DMS 273 (cell line): Measurements from ENCODE around the gene C1orf210.

ENCODE experiments used
- DNase-seq: peaks from one replicate; lab custom pipeline; 2025; ENCODE audit not compliant: unreplicated experiment; lab: John Stamatoyannopoulos, UW

The C1orf210 gene

DNA sequence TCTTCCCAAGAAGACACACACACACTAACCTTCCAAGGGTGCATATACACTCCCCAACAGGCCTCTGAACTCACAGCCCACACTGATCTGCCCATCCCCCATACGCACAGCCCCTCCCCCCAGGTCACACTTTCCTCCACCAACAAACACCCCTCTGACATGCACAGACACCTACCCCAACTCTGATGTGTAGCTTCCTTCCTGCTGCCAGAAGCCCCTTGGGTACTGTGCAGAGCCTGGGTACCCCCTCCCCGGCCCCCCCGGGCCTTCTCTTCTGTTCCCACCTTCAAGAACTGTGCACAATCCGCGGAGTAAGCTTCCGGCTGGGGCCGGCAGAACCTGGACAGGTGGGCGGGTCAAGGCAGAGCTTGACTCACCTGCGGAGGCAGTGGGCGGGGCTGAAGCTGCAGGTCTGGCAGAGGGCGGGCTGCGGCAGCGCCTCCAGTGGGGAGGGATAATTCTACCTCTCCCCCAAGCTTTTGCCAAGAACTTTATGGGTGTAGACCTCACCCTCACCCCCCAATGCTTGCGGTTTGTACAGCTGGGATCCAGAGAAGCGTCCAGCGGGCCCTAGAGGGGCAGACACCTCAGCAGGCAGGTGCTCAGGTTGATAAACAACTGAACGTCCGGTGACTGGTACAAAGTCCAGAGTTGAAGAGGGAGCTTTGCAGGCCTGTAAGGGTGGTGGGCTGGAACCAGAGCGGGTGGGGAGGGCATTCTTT lies at the start of gene C1orf210:
C1orf210 (minus strand) TSS at position 313 of the 722 bp plus-strand sequence. CDS start 2,311 bp downstream, outside the sequence.
- no peak for DNase-seq

GRCh38 chr1:43334453-43335205 lies 49.2 kb upstream of the C1orf210 start:
- DNase-seq: no peak

DNA sequence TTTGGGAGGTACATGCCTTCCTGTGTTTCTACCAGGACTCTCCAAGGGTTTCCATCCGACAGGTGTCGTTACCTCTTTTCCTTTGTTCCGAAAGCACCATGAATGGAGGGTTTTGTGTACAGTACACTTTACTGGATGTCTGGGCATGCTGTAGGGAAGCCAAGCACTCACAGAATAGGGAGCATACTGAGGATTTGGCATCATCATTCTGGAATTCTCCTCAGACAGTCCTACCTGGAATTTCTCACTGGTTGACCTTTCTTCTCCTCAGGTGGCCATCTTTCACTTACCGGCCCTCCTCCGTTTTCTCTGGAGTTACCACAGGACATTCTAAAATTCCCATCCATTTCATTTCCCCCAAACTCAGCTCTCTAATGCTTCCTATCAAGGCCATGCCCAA lies 46.3 kb upstream of the C1orf210 start:
- DNase-seq: no peak

DNA sequence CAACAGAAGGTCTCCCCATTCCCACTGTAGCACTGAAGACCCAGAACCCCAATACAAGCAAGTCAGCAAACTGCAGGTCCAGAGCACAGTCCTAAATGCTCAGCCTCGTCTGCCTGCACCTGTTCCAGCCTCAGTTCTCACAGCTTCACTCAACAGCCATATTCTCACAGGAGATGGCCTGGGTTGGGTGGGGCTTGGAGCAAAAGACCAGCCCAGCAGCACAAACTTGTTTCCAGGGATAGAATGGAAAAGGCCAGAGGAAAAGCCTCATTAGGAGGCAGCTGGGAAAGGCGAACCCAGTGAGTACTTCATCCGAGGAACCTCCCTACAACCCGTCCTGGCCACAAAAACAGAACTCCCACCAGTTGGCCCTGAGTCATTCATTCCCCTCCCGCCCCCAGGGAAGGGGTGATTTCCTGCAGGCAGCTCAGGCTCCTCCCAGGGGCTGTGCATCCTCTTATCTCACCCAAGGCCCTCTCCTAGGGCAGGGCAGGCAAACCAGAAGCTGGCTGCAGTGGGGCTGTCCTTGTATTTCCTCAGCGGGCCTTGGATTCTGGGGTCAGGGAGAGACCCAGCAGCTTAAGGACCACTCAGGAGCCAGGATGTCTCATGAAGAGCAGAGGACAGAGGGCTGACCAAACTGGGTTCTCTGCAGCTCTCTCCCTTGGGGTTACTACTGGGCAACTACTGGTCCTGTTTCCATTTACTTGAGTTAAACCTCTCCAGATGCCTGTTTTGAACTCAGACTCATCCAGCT lies 44.8 kb upstream of the C1orf210 start:
- no peak for DNase-seq

GRCh38 chr1:43327549-43328292 lies 42.3 kb upstream of the C1orf210 start:
- no peak for DNase-seq

DNA sequence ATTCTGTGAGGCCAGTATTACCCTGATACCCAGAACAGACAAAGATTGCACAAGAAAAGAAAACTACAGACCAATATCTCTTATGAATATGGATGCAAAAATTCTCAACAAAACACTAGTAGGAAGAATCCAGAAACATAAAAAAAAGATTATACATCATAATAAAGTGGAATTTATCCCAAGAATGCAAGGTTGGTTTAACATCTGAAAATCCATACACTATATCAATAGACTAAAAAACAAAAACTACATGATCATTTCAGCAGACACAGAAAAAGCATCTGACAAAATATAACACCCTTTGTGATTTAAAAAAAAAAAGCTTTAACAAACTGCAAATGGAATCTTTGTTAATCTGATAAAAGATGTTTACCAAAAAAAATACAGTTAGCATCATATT lies 40.0 kb upstream of the C1orf210 start:
- no peak for DNase-seq

DNA sequence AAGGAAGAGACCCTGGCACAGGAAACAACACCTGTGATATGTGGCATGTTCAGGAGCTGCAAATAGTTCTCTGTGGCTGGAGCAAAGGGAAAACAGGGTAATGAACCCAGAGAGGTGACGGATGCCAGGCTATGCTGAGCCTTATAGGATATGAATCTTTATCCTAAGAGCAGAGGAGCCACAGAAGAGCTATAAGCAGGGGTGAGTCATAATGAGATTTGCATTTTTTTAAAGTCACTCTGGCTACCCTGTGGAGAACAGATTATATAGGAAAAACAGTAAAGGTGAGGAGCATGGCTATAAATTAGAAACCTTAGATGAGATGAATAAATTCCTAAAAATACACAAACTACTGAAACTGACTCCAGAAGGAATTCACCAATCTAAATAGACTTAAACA lies 39.4 kb upstream of the C1orf210 start:
- DNase-seq: no peak

- DNase-seq: no peak
These were observed 37.1 kb upstream of the C1orf210 start for GRCh38 chr1:43322506-43322905.

- no peak for DNase-seq
These were observed 36.0 kb upstream of the C1orf210 start for GRCh38 chr1:43321331-43321891.

- DNase-seq: no peak
These were observed 34.4 kb upstream of the C1orf210 start for GRCh38 chr1:43319766-43320165.

DNA sequence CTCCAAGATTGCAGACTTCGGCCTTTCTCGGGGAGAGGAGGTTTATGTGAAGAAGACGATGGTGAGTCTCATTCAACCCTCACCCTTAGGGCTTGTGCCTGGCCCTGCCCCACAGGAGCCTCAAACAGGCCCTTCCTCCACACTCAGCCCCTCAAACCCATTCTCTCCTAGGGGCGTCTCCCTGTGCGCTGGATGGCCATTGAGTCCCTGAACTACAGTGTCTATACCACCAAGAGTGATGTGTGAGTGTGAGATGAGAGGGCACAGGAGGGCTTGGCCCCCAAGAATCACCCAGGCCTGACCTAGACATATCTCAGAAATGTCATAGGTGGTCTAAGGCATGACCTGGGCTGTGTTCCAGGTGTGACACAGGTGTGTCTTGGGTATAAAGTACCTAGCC lies 33.9 kb upstream of the C1orf210 start:
- no peak for DNase-seq

DNA sequence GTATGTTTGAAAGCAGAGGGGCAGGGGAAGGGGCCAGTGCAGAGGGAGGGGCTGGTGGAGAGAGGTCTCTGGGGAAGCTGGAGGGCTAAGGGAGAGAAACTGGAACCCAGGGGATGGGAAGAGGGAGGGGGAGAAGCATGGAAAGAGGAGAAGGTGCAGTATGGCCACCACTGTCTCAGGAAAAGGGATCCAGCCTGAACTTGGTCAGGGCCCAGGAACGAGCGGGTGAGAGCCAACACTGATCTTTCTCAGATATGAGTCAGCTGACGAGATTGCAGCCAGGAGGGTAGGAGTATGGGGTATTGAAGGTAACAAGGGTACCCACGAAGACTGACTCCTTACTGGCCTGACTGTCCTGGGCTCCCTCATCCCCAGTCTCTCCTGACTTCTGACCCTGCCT lies 33.5 kb upstream of the C1orf210 start:
- DNase-seq: no peak

- DNase-seq: peak; percentile 72
These were observed 32.6 kb upstream of the C1orf210 start for GRCh38 chr1:43317817-43318471.

DNA sequence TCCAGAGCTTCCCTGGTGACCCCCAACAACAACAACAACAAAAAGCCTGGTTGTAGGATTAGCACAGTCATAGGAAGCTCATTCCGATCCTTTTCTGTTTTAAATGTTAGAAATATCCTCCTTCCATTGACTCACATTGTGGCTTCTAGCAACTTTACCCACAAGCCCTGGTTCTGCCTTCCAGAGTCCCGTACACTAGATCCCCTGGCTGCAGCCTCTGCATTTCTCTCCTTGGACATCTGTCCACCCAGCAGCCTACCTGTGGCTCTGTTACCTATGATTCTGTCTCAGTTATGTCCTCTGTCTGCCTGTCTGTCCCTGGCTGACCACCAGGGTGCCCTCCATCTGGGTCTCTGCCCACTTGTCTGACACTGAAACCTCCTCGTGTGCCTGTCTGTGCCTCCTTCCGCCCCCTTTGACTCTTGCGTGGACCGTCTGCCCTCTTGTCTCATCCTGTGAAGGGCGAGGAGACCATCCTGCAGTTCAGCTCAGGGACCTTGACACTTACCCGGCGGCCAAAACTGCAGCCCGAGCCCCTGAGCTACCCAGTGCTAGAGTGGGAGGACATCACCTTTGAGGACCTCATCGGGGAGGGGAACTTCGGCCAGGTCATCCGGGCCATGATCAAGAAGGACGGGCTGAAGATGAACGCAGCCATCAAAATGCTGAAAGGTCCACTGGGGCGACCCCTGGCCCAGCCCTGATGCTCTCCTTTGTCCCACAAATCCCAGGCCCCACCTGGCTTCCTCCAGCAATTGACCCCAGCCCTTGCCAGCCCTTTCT lies 31.5 kb upstream of the C1orf210 start:
- DNase-seq: no peak

DNA sequence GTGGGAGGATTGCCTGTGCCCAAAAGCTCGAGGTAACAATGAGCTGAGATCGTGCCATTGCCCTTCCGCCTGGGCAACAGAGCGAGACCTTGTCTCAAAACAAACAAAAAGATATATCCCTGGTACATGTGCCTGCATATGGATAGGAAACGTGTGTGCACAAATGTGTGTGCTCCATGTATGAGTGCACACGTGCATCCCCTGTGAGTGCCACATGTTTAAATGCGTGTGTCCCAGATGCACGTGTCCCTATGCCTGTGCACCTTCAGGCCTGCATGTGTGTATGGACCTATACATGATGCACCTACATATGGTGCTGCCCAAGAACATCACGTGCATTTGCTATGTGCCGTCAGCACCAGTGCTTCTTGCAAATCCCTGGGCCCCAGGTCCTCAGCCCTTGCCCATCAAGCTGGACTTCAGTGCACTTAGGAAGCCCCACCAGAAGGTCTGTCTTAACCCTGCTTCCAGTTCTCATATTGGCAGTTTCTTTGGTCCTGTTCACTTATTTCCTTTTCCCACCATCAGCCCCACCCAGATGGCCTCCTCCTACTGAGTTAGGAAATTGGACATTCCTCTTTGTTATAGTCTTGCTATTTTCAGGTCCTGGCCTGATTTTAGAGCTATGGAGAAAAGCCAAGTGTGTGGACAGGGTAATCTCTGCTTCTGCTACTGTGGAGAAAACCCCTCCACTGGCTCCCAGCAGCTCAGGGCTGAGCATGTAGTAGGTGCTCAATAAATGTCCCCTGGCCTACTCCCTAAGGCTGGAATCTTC lies 30.8 kb upstream of the C1orf210 start:
- DNase-seq: no peak

DNA sequence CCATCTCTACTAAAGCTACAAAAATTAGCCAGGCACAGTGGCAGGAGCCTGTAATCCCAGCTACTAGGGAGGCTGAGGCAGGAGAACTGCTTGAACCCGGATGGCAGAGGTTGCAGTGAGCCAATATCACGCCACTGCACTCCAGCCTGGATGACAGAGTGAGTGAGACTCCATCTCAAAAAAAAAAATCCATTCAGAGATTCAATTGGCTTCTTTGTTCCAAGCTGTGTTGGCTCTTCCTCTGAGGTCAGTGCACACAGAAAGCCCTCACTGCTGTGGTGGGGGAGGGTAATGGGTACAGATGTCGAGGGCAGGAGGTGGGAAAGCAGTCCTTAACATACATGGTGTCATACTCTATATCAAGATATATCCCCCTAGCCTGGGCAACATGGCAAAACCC lies 30.1 kb upstream of the C1orf210 start:
- no peak for DNase-seq

DNA sequence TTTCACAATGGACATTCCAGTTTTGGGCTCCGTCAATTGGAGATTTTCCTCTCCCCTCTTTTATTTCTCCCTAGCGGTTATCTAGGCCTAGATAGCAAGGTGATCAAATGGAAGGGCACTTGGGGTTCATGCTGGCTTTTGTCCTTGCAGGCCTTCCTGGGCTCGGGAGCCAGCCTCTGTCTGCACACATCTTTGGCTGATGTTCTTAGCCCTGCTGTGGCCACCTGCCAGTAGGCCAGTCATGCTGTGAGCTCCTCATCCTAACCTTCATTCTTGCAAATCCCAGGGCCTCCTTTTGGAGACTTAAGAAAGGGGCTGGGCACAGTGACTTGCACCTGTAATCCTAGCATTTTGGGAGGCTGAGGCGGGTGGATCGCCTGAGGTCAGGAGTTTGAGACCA lies 28.9 kb upstream of the C1orf210 start:
- no peak for DNase-seq

- DNase-seq: no peak
These were observed 28.4 kb upstream of the C1orf210 start for GRCh38 chr1:43313771-43314170.
